MCF 10A (cell line): ENCODE results near the gene PRKAB2. TPM values are rescaled to one million over a fixed set of nuclear protein-coding genes. Genes with fewer than 3 reads are reported as not detected.
"Not testable (repeated sequence)": the region's sequence is repeated elsewhere in the genome, so short reads cannot be mapped to it uniquely, and the experiment has no call there.

Experiments
- BruUV-seq: library from RNA; stranded (reverse); fragments of 400-500 nt; replicated peaks from 2 replicates; lab custom pipeline; 2021; lab: Mats Ljungman, UMichigan
- CTCF ChIA-PET: fragments of 300-600 bp; sonication (Branson Sonifier 250); formaldehyde crosslinking; extraction: SDS; loops from one replicate; lab custom pipeline; 2021; ENCODE audit warnings: antibody characterized with exemption, inconsistent platforms; lab: Yijun Ruan, JAX
- POLR2A ChIA-PET: fragments of 300-600, 350-650 bp; sonication (Branson Sonifier 250); formaldehyde crosslinking; extraction: SDS; loops from one replicate; lab custom pipeline; 2020; ENCODE audit warnings: antibody characterized with exemption, inconsistent platforms; lab: Yijun Ruan, JAX
- DNase-seq: peaks from one replicate; pipeline ENCODE4 v3.0.0-alpha.2; 2018; ENCODE audit not compliant: unreplicated experiment
- H3K27ac Mint-ChIP-seq: one replicate; pipeline ENCODE4 v1.8.0; 2022; ENCODE audit warnings: mild to moderate bottlenecking, low read depth, mixed read lengths; ENCODE audit not compliant: unreplicated experiment
- H3K27me3 Mint-ChIP-seq: one replicate; pipeline ENCODE4 v1.8.0; 2022; ENCODE audit warnings: mixed read lengths; ENCODE audit not compliant: insufficient read depth, unreplicated experiment
- H3K36me3 Mint-ChIP-seq: one replicate; pipeline ENCODE4 v1.8.0; 2022; ENCODE audit warnings: mild to moderate bottlenecking, moderate library complexity, mixed read lengths; ENCODE audit not compliant: insufficient read depth, unreplicated experiment
- H3K4me1 Mint-ChIP-seq: one replicate; pipeline ENCODE4 v1.8.0; 2022; ENCODE audit warnings: mixed read lengths; ENCODE audit not compliant: insufficient read depth, unreplicated experiment
- H3K4me3 Mint-ChIP-seq: one replicate; pipeline ENCODE4 v1.8.0; 2022; ENCODE audit warnings: mild to moderate bottlenecking, moderate library complexity, mixed read lengths; ENCODE audit not compliant: unreplicated experiment
- H3K9me3 Mint-ChIP-seq: one replicate; pipeline ENCODE4 v1.8.0; 2022; ENCODE audit warnings: mixed read lengths; ENCODE audit not compliant: unreplicated experiment
- CTCF ChIP-seq: fragments of 200-600 bp; IDR thresholded peaks from one replicate; pipeline ENCODE4 v1.8.0; 2022; ENCODE audit warnings: antibody characterized with exemption, mild to moderate bottlenecking; ENCODE audit not compliant: unreplicated experiment
- intact Hi-C: fragments of 100-400 bp; cut with micrococcal nuclease; formaldehyde crosslinking; loops from 2 replicates; pipeline ENCODE4 v1.14.1; 2022
- total RNA-seq: library from RNA; stranded (reverse); gene quantifications from 2 replicates; pipeline ENCODE4 v1.2.3, GENCODE V29; 2022

The PRKAB2 gene
- total RNA-seq, 1 experiment from 2014 or later = 35.1 TPM

GRCh38 chr1:147201786-147202185, 29.5 kb upstream of the PRKAB2 start:
- CTCF ChIA-PET = interaction anchor here (0.7 to 1.1 kb wide), 3 partner anchors 20 to 41 kb away, joined by 3 to 5 read pairs (median 3); no protein-coding TSS in a partner anchor
- no TSS peak for BruUV-seq

GRCh38 chr1:147201276-147201675, 29.0 kb upstream of the PRKAB2 start:
- no peak for TF ChIP-seq CTCF
- POLR2A ChIA-PET = interaction anchor here (1.3 to 2.5 kb wide), 3 partner anchors 24 to 41 kb away, joined by 3 to 15 read pairs (median 5); partner anchors contain the start of genes CHD1L and FMO5
- no peak overlapping the region for H3K27ac Mint-ChIP-seq
- H3K4me1 Mint-ChIP-seq = peaks cover 6% of the 10 kb centered on the region
- no peak overlapping the region for H3K4me3 Mint-ChIP-seq
- no TSS peak for BruUV-seq
- intact Hi-C loops = no loop called here
- H3K36me3 Mint-ChIP-seq = no peaks in the 10 kb centered on the region
- H3K27me3 Mint-ChIP-seq = no peaks in the 10 kb centered on the region
- H3K9me3 Mint-ChIP-seq = no peaks in the 10 kb centered on the region
- CTCF ChIA-PET = interaction anchor here (0.7 to 1.1 kb wide), 4 partner anchors 14 to 42 kb away, joined by 3 to 5 read pairs (median 4); no protein-coding TSS in a partner anchor
- DNase-seq = peak; percentile 15

More at GRCh38 chr1:147201786-147202185, 29.5 kb upstream of the PRKAB2 start:
- Mint-ChIP-seq H3K27me3 (no peaks in the 10 kb centered on the region), H3K9me3 (no peaks in the 10 kb centered on the region), H3K36me3 (no peaks in the 10 kb centered on the region), H3K4me3 (no peak overlapping the region), H3K27ac (no peak overlapping the region), H3K4me1 (peaks cover 6% of the 10 kb centered on the region)
- no peak for TF ChIP-seq CTCF
- intact Hi-C loops = no loop called here
- DNase-seq = no peak
- POLR2A ChIA-PET = interaction anchor here (1.3 to 2.5 kb wide), 3 partner anchors 24 to 41 kb away, joined by 3 to 15 read pairs (median 5); partner anchors contain the start of genes CHD1L and FMO5

GRCh38 chr1:147197324-147197723, 25.1 kb upstream of the PRKAB2 start:
- H3K27ac Mint-ChIP-seq, BruUV-seq, H3K4me3 Mint-ChIP-seq, H3K4me1 Mint-ChIP-seq, intact Hi-C loops, DNase-seq, H3K36me3 Mint-ChIP-seq, H3K9me3 Mint-ChIP-seq, H3K27me3 Mint-ChIP-seq: not testable (repeated sequence)
- CTCF ChIA-PET = interaction anchor here (0.7 to 1.2 kb wide), 2 partner anchors 10 to 153 kb away, joined by 3 to 4 read pairs; no protein-coding TSS in a partner anchor
- POLR2A ChIA-PET = interaction anchor here (1.7 kb wide), 1 partner anchor 12 kb away, joined by 4 read pairs; no protein-coding TSS in a partner anchor

- POLR2A ChIA-PET = interaction anchor here (1.3 kb wide), 1 partner anchor 53 kb away, joined by 4 read pairs; no protein-coding TSS in a partner anchor
- H3K27me3 Mint-ChIP-seq = no peaks in the 10 kb centered on the region
- BruUV-seq = no TSS peak
Measured at GRCh38 chr1:147189514-147189913, 17.2 kb upstream of the PRKAB2 start.

More at GRCh38 chr1:147189514-147189913, 17.2 kb upstream of the PRKAB2 start:
- H3K4me3 Mint-ChIP-seq = no peak overlapping the region
- CTCF ChIA-PET = interaction anchor here (1.0 to 1.2 kb wide), 2 partner anchors 16 to 48 kb away, joined by 3 read pairs; no protein-coding TSS in a partner anchor
- intact Hi-C loops = no loop called here
- H3K36me3 Mint-ChIP-seq = no peaks in the 10 kb centered on the region
- TF ChIP-seq CTCF = no peak
- H3K9me3 Mint-ChIP-seq = no peaks in the 10 kb centered on the region
- no peaks in the 10 kb centered on the region for H3K4me1 Mint-ChIP-seq
- no peak for DNase-seq
- peak overlapping the region; percentile 2 for H3K27ac Mint-ChIP-seq
